Endothelial cell (in vitro differentiated cells): Measurements from ENCODE around the gene MANF. TPM values are rescaled to one million over a fixed set of nuclear protein-coding genes. Genes with fewer than 3 reads are reported as not detected.

ENCODE experiments used
- DNase-seq: peaks from one replicate; pipeline ENCODE4 v3.0.0; 2021; ENCODE audit warnings: low spot score
- H3K27ac Mint-ChIP-seq: one replicate; pipeline ENCODE4 v1.8.0; 2021; ENCODE audit warnings: mixed read lengths, inconsistent platforms; ENCODE audit not compliant: unreplicated experiment
- H3K27me3 Mint-ChIP-seq: one replicate; pipeline ENCODE4 v1.8.0; 2021; ENCODE audit warnings: mild to moderate bottlenecking, moderate library complexity, mixed read lengths, inconsistent platforms; ENCODE audit not compliant: unreplicated experiment
- H3K36me3 Mint-ChIP-seq: one replicate; pipeline ENCODE4 v1.8.0; 2021; ENCODE audit warnings: mild to moderate bottlenecking, low read depth, mixed read lengths, inconsistent platforms; ENCODE audit not compliant: unreplicated experiment
- H3K4me1 Mint-ChIP-seq: one replicate; pipeline ENCODE4 v1.8.0; 2021; ENCODE audit warnings: mild to moderate bottlenecking, mixed read lengths, inconsistent platforms; ENCODE audit not compliant: unreplicated experiment
- H3K4me3 Mint-ChIP-seq: one replicate; pipeline ENCODE4 v1.8.0; 2021; ENCODE audit warnings: mild to moderate bottlenecking, mixed read lengths, inconsistent platforms; ENCODE audit not compliant: unreplicated experiment
- H3K9me3 Mint-ChIP-seq: one replicate; pipeline ENCODE4 v1.8.0; 2021; ENCODE audit warnings: mixed read lengths, inconsistent platforms; ENCODE audit not compliant: unreplicated experiment
- long read RNA-seq: library from polyadenylated mRNA; unstranded; transcript quantifications from one replicate; pipeline ENCODE4 v2.0.0, GENCODE V29; 2020; ENCODE audit not compliant: unreplicated experiment
- total RNA-seq: library from RNA; stranded (reverse); fragmentation: NEBNext Ultra II Directional; extraction: Animal tissue kit (Norgen Biotek cat#: 25700); gene quantifications from one replicate; pipeline ENCODE4 v1.2.1, GENCODE V29; 2021; ENCODE audit not compliant: unreplicated experiment
- TF ChIP-seq, protein P1 (sequence below): fragments of 200-600 bp; sonication (generic); IDR thresholded peaks from one replicate; pipeline ENCODE4 v1.5.0; 2021; ENCODE audit warnings: antibody characterized with exemption; ENCODE audit not compliant: unreplicated experiment

Gene MANF
- 131 TPM for total RNA-seq
- long read RNA-seq, partial matches to known transcripts = 0 of 5 reads
- long read RNA-seq, other reads (novel, unspliced or antisense) = 0 of 5 reads

DNA sequence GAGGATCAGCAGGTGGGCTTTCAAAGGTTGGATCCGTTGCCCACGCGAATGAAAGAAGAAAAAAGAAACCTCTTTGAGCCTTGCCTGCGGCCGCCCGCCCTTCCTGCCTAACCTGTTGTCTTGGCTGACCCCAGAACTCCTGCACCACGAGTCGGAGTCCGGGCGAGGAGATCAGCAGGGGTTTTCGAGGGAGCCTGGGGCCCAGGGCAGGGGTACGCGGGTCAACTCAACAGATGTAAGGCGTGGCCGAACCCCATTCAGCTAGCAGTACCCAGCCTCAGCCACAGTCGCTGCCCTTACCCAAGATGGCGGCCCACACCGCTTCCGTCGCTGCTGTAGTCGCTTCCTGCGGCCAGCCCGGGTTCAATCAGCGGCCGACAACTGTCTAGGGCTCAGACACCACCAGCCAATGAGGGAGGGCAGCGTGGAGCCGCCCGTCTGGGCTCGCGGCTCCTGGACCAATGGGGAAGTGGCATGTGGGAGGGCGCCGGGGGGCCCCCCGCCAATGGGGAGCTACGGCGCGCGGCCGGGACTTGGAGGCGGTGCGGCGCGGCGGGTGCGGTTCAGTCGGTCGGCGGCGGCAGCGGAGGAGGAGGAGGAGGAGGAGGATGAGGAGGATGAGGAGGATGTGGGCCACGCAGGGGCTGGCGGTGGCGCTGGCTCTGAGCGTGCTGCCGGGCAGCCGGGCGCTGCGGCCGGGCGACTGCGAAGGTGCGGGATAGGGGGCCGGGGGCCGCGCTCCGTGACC is at the start of gene MANF:
TSS of gene MANF (plus strand) at position 566 of the 748 bp plus-strand sequence. CDS start at position 618, 52 bp downstream.
- H3K4me1 Mint-ChIP-seq = peaks cover 35% of the 10 kb centered on the region

DNA sequence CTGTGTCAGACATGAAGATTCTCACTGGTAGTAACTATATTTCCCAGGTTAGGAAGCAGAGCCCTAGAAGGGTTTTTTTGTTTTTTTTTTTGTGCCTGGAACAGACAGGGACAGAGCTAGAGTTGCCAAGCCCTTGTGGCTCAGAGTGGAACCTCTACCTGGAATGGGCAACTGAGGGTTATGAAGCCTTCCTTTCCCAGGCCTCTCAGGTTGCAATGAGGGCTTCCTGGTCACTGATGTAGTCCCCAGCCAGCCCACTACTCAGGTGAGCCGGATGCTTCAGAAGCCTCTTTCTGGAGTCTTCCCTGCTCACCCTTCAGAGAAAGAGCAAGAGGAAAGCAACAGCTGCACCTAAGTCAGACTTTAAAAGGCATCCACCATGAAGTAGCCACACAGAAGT is 48.8 kb upstream of the MANF start:
- peaks cover 9% of the 10 kb centered on the region for H3K27me3 Mint-ChIP-seq
- H3K9me3 Mint-ChIP-seq = no peaks in the 10 kb centered on the region
- TF ChIP-seq, protein P1, sequence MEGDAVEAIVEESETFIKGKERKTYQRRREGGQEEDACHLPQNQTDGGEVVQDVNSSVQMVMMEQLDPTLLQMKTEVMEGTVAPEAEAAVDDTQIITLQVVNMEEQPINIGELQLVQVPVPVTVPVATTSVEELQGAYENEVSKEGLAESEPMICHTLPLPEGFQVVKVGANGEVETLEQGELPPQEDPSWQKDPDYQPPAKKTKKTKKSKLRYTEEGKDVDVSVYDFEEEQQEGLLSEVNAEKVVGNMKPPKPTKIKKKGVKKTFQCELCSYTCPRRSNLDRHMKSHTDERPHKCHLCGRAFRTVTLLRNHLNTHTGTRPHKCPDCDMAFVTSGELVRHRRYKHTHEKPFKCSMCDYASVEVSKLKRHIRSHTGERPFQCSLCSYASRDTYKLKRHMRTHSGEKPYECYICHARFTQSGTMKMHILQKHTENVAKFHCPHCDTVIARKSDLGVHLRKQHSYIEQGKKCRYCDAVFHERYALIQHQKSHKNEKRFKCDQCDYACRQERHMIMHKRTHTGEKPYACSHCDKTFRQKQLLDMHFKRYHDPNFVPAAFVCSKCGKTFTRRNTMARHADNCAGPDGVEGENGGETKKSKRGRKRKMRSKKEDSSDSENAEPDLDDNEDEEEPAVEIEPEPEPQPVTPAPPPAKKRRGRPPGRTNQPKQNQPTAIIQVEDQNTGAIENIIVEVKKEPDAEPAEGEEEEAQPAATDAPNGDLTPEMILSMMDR = no peak
- H3K4me1 Mint-ChIP-seq = no peaks in the 10 kb centered on the region
- no peaks in the 10 kb centered on the region for H3K36me3 Mint-ChIP-seq
- no peak overlapping the region for H3K4me3 Mint-ChIP-seq
- DNase-seq = no peak
- no peak overlapping the region for H3K27ac Mint-ChIP-seq

More for the DNA sequence above, at the start of gene MANF:
- no peaks in the 10 kb centered on the region for H3K9me3 Mint-ChIP-seq
- peak within 1 kb of the TSS; percentile 99 for H3K4me3 Mint-ChIP-seq
- H3K36me3 Mint-ChIP-seq = peaks cover 20% of the 10 kb centered on the region
- H3K27me3 Mint-ChIP-seq = peaks cover 10% of the 10 kb centered on the region
- TF ChIP-seq, protein P1 = no peak
- DNase-seq = peak; percentile 96
- peak within 1 kb of the TSS; percentile 99 for H3K27ac Mint-ChIP-seq

DNA sequence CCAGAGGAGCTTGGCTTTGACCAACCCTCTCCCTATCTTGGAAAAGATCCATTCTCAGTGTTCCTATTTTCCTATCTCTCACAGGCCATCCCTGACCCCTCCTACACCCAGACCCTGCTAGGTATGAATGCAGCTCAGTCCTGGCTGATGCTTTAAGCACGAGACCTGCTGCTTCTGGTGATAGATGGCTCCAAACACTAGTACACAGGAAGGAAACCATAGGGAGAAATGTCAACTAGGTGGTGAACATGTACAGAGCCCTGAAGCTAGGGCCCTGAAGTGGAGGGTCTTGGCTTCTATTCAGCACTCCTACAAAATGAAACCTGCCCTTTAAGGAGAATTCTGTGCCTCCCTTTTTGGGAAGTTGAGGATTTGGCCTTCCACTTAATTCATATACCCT is 47.4 kb upstream of the MANF start:
- Mint-ChIP-seq H3K36me3 (no peaks in the 10 kb centered on the region), H3K9me3 (no peaks in the 10 kb centered on the region), H3K27ac (no peak overlapping the region), H3K4me3 (no peak overlapping the region), H3K4me1 (no peaks in the 10 kb centered on the region), H3K27me3 (peaks cover 5% of the 10 kb centered on the region)
- DNase-seq = no peak
- TF ChIP-seq, protein P1 = no peak

DNA sequence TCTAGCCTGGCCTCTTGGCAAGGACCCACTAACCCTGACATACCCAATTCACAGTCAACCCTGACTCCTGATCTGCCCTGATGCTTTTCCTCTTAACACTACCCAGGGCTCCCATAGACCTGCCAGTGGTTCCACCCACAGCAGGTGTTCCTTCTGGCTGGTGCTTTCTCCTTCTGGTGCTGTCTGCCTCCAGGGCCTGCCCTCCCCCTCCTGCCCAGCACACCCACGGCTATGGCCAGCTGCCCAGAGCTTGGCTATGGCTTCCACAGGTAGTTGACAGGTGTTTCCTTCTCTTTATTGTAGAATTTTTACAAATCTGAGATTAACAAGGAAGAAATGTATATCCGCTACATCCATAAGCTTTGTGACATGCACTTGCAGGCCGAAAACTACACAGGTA is 46.5 kb upstream of the MANF start:
- Mint-ChIP-seq H3K36me3 (no peaks in the 10 kb centered on the region), H3K27ac (no peak overlapping the region), H3K9me3 (no peaks in the 10 kb centered on the region), H3K4me1 (no peaks in the 10 kb centered on the region), H3K4me3 (no peak overlapping the region), H3K27me3 (peaks cover 5% of the 10 kb centered on the region)
- TF ChIP-seq, protein P1 = no peak
- DNase-seq = no peak
